OCI-LY1 (cell line): ENCODE measurements around the gene TIMP3.

Source experiments
- H2AFZ ChIP-seq: fragments of 200-600 bp; sonication (generic), shearing (Covaris generic); 2 replicates; pipeline ENCODE4 v1.6.0; 2014; ENCODE audit warnings: antibody characterized with exemption, mild to moderate bottlenecking, low read length
- H3F3A ChIP-seq: fragments of 200-600 bp; sonication (generic), shearing (Covaris generic); 2 replicates; pipeline ENCODE4 v1.6.0; 2014; ENCODE audit warnings: mild to moderate bottlenecking, antibody characterized with exemption, low read length, moderate library complexity; ENCODE audit not compliant: insufficient read depth
- H3K27ac ChIP-seq: fragments of 200-600 bp; sonication (generic); 2 replicates; pipeline ENCODE4 v1.5.1; 2014; ENCODE audit warnings: low read length, mixed run types, mild to moderate bottlenecking, low read depth; ENCODE audit not compliant: poor library complexity, severe bottlenecking
- H3K27me3 ChIP-seq: fragments of 200-600 bp; sonication (generic); 2 replicates; pipeline ENCODE4 v1.6.0; 2014; ENCODE audit warnings: antibody characterized with exemption, mild to moderate bottlenecking, low read length, moderate library complexity; ENCODE audit not compliant: insufficient read depth
- H3K36me3 ChIP-seq: fragments of 200-600 bp; sonication (generic); 2 replicates; pipeline ENCODE4 v1.6.1; 2014; ENCODE audit warnings: mild to moderate bottlenecking, antibody characterized with exemption, low read length, moderate library complexity, mixed read lengths; ENCODE audit not compliant: insufficient read depth
- H3K4me1 ChIP-seq: fragments of 200-600 bp; sonication (generic); 2 replicates; pipeline ENCODE4 v1.5.1; 2014; ENCODE audit warnings: mild to moderate bottlenecking, low read length, moderate library complexity; ENCODE audit not compliant: insufficient read depth, severe bottlenecking
- H3K4me2 ChIP-seq: fragments of 200-600 bp; sonication (generic), shearing (Covaris generic); 2 replicates; pipeline ENCODE4 v1.6.1; 2014; ENCODE audit warnings: low read length
- H3K4me3 ChIP-seq: fragments of 200-600 bp; sonication (generic); 2 replicates; pipeline ENCODE4 v1.5.1; 2014; ENCODE audit warnings: low read length, low read depth, mild to moderate bottlenecking, mixed read lengths; ENCODE audit not compliant: poor library complexity, severe bottlenecking
- H3K79me2 ChIP-seq: fragments of 200-600 bp; shearing (Covaris generic); 2 replicates; pipeline ENCODE4 v1.6.1; 2016; ENCODE audit warnings: mixed run types, low read length, mixed read lengths; ENCODE audit not compliant: insufficient read depth
- H3K9ac ChIP-seq: fragments of 200-600 bp; sonication (generic), shearing (Covaris generic); 2 replicates; pipeline ENCODE4 v1.6.1; 2014; ENCODE audit warnings: mild to moderate bottlenecking, low read length, mixed read lengths
- H3K9me2 ChIP-seq: fragments of 200-600 bp; sonication (generic), shearing (Covaris generic); 2 replicates; pipeline ENCODE4 v1.6.1; 2014; ENCODE audit warnings: low read depth, mild to moderate bottlenecking, low read length, mixed read lengths
- H3K9me3 ChIP-seq: fragments of 200-600 bp; shearing (Covaris generic); 2 replicates; pipeline ENCODE4 v1.6.1; 2014; ENCODE audit warnings: low read length, mixed read lengths
- H4K20me1 ChIP-seq: fragments of 200-600 bp; sonication (generic), shearing (Covaris generic); 2 replicates; pipeline ENCODE4 v1.6.0; 2016; ENCODE audit warnings: mild to moderate bottlenecking, low read length; ENCODE audit not compliant: insufficient read depth
- EZH2 ChIP-seq: fragments of 200-600 bp; sonication (generic), shearing (Covaris generic); IDR thresholded peaks from 2 replicates; pipeline ENCODE4 v1.8.0; 2017; ENCODE audit warnings: borderline replicate concordance, mixed run types, mild to moderate bottlenecking, antibody characterized with exemption, low read length, moderate library complexity, mixed read lengths
- TF ChIP-seq, protein P1 (sequence below): fragments of 200-600 bp; sonication (generic), shearing (Covaris generic); IDR thresholded peaks from 2 replicates; pipeline ENCODE4 v1.5.1; 2017; ENCODE audit warnings: mild to moderate bottlenecking, antibody characterized with exemption, low read length, moderate library complexity, mixed read lengths

The TIMP3 gene

DNA sequence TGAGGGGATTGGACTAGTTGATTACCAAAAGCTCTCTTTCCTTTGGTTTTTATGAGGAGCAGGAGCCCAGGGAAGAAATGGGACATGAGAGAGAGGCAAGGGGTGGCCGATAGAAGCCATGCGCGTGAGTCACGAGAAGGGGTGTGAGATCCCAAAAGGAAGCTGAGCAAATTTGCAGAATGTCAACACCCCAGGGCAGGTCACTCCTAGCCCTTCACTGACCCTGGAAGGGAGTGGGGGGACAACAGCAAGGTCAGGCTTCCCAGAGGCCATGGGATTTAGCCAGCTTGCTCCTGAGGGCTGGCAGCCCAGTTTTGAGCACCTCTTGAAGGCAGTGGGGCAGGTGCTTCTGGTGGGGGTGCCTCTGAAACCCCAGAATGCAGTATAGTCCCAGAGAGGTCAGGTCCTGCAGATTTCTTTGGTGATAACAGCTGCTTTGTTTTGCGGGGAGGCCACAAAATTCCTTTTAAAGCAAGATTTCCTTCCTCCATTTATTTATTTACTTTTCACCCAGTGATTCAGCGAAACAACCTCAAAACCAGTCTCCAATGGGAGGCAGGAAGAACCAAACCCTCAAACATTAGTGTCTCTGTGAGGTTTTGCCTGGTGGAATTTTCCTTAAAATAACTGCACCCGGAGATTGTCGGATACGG lies 40.1 kb upstream of the TIMP3 start:
- no peaks in the 10 kb centered on the region for H4K20me1 ChIP-seq
- no peak overlapping the region for H3K4me2 ChIP-seq
- no peaks in the 10 kb centered on the region for H3K4me1 ChIP-seq
- no peak overlapping the region for H2AFZ ChIP-seq
- H3K36me3 ChIP-seq = no peaks in the 10 kb centered on the region
- H3F3A ChIP-seq = no peaks in the 10 kb centered on the region
- no peaks in the 10 kb centered on the region for H3K79me2 ChIP-seq
- H3K9ac ChIP-seq = no peak overlapping the region
- H3K4me3 ChIP-seq = no peak overlapping the region
- no peaks in the 10 kb centered on the region for H3K9me2 ChIP-seq
- no peak overlapping the region for H3K27ac ChIP-seq
- TF ChIP-seq EZH2 = no peak
- TF ChIP-seq, protein P1, sequence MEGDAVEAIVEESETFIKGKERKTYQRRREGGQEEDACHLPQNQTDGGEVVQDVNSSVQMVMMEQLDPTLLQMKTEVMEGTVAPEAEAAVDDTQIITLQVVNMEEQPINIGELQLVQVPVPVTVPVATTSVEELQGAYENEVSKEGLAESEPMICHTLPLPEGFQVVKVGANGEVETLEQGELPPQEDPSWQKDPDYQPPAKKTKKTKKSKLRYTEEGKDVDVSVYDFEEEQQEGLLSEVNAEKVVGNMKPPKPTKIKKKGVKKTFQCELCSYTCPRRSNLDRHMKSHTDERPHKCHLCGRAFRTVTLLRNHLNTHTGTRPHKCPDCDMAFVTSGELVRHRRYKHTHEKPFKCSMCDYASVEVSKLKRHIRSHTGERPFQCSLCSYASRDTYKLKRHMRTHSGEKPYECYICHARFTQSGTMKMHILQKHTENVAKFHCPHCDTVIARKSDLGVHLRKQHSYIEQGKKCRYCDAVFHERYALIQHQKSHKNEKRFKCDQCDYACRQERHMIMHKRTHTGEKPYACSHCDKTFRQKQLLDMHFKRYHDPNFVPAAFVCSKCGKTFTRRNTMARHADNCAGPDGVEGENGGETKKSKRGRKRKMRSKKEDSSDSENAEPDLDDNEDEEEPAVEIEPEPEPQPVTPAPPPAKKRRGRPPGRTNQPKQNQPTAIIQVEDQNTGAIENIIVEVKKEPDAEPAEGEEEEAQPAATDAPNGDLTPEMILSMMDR = no peak
- H3K27me3 ChIP-seq = no peaks in the 10 kb centered on the region
- no peaks in the 10 kb centered on the region for H3K9me3 ChIP-seq

DNA sequence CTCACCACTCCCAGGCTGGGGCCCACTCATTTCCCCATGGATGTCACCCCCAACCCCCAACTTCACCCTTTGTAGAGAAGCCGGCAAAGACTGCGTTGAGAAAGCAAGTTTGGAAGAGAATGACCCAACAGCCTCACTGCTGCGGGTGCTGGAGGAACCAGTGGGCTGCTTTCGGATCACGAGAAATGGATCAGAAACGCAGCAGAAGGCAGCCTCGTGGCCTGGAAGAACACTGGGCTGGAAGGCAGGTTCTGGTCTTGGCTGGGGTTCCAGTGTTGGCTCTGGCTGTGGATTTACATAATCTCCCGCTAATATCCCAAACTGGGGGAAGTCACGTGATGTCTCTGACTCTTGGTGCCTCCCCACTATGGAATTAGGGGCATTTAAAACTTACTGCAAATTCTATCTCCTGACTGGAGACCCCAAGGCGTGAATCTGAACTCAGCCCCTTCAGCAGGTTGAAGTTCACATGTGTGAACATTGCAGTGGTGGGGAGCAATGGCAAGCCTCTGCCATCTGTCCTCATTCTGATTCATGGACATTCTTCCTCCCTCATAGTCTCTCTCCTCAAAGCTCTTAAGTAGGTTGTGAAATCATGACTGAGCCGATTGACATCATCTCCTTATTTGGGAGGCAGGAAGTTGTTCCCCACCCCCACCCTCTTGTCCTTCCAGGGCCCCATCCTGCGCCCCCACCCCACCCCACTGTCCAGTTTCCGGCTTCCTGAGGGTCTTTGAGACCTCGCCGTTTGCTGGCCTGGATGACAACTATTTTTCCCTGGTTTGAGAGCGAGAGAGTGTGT lies 37.0 kb upstream of the TIMP3 start:
- H3K4me1 ChIP-seq = no peaks in the 10 kb centered on the region
- H3F3A ChIP-seq = no peaks in the 10 kb centered on the region
- no peaks in the 10 kb centered on the region for H3K9me3 ChIP-seq
- TF ChIP-seq EZH2 = no peak
- TF ChIP-seq, protein P1 = no peak
- H2AFZ ChIP-seq = no peak overlapping the region
- no peak overlapping the region for H3K9ac ChIP-seq
- no peaks in the 10 kb centered on the region for H4K20me1 ChIP-seq
- H3K27me3 ChIP-seq = 0 out of 2 replicates have a peak, but pooled peaks cover 5% of the 10 kb centered on the region
- no peaks in the 10 kb centered on the region for H3K79me2 ChIP-seq
- H3K4me3 ChIP-seq = no peak overlapping the region
- H3K4me2 ChIP-seq = no peak overlapping the region
- H3K36me3 ChIP-seq = no peaks in the 10 kb centered on the region
- H3K27ac ChIP-seq = no peak overlapping the region
- H3K9me2 ChIP-seq = no peaks in the 10 kb centered on the region

GRCh38 chr22:32765132-32765618 lies 36.3 kb upstream of the TIMP3 start:
- H3K9ac ChIP-seq = no peak overlapping the region
- no peak overlapping the region for H3K27ac ChIP-seq
- H3K9me2 ChIP-seq = no peaks in the 10 kb centered on the region
- no peak overlapping the region for H3K4me3 ChIP-seq
- H3K36me3 ChIP-seq = no peaks in the 10 kb centered on the region
- no peaks in the 10 kb centered on the region for H3K9me3 ChIP-seq
- TF ChIP-seq, protein P1 = no peak
- TF ChIP-seq EZH2 = no peak
- no peaks in the 10 kb centered on the region for H4K20me1 ChIP-seq
- no peak overlapping the region for H2AFZ ChIP-seq
- H3F3A ChIP-seq = no peaks in the 10 kb centered on the region
- no peaks in the 10 kb centered on the region for H3K79me2 ChIP-seq
- no peak overlapping the region for H3K4me2 ChIP-seq
- 0 out of 2 replicates have a peak, but pooled peaks cover 5% of the 10 kb centered on the region for H3K27me3 ChIP-seq
- H3K4me1 ChIP-seq = no peaks in the 10 kb centered on the region
